ENCODE measurements around the gene B3GALT5. TPM values are rescaled to one million over a fixed set of nuclear protein-coding genes. Genes with fewer than 3 reads are reported as not detected.

B3GALT5 gene
- total RNA-seq, 1 experiment from 2014 or later = 1.5 TPM

- H3K4me3 ChIP-seq (ENCODE audit: low read length) = no peak overlapping the region
- H3K4me2 ChIP-seq (ENCODE audit: low read length) = no peak overlapping the region
- H3K27me3 ChIP-seq (ENCODE audit: low read length) = no peaks in the 10 kb centered on the region
- intact Hi-C loops (cut with micrococcal nuclease) = no loop called here
- H3K79me2 ChIP-seq (ENCODE audit: low read length) = no peaks in the 10 kb centered on the region
- H4K20me1 ChIP-seq (ENCODE audit: low read length) = no peaks in the 10 kb centered on the region
- POLR2A ChIA-PET (ENCODE audit: unreplicated experiment) = no interaction called here
- H2AFZ ChIP-seq (ENCODE audit: low read length) = no peak overlapping the region
- H3K9ac ChIP-seq (ENCODE audit: low read length) = no peak overlapping the region
- H3K9me3 ChIP-seq (ENCODE audit: low read length) = no peaks in the 10 kb centered on the region; the same call in 1 of the 2 replicates
- DNase-seq = no peak
- ATAC-seq = no peak
- H3F3A ChIP-seq (ENCODE audit: low read length, unreplicated experiment) = no peaks in the 10 kb centered on the region
- H3K4me1 ChIP-seq (ENCODE audit: insufficient read depth, low read length) = peaks cover 2% of the 10 kb centered on the region; the same call in 1 of the 2 replicates
- TF ChIP-seq EZH2phosphoT487 (IDR thresholded peaks at IDR 0.05; ENCODE audit: borderline replicate concordance, low read length) = no peak
- no peak for TF ChIP-seq EZH2 (IDR thresholded peaks at IDR 0.05; ENCODE audit: low read length, unreplicated experiment)
- TF ChIP-seq CTCF (conservative IDR thresholded peaks at IDR 0.05; ENCODE audit: low read depth, low read length) = no peak
- H3K36me3 ChIP-seq (ENCODE audit: low read depth, low read length) = no peaks in the 10 kb centered on the region
- CTCF ChIA-PET = no interaction called here
- H3K9me2 ChIP-seq (replicated peaks; ENCODE audit: low read length) = no peaks in the 10 kb centered on the region
- no TSS peak for BruUV-seq (replicated peaks)
- H3K27ac ChIP-seq (ENCODE audit: low read length) = no peak overlapping the region
These were observed 68.5 kb downstream of the B3GALT5 start for GRCh38 chr21:39681257-39681656.

- H3K4me3 ChIP-seq (ENCODE audit: low read length) = no peak overlapping the region
- BruUV-seq (replicated peaks) = no TSS peak
- no peaks in the 10 kb centered on the region for H3K4me1 ChIP-seq (ENCODE audit: insufficient read depth, low read length)
- CTCF ChIA-PET = no interaction called here
- no peaks in the 10 kb centered on the region for H4K20me1 ChIP-seq (ENCODE audit: low read length)
- no peaks in the 10 kb centered on the region; the same call in 1 of the 2 replicates for H3K9me3 ChIP-seq (ENCODE audit: low read length)
- no peaks in the 10 kb centered on the region for H3K27me3 ChIP-seq (ENCODE audit: low read length)
- H3K4me2 ChIP-seq (ENCODE audit: low read length) = no peak overlapping the region
- no peak overlapping the region for H2AFZ ChIP-seq (ENCODE audit: low read length)
- no peak for DNase-seq
- no peak overlapping the region for H3K9ac ChIP-seq (ENCODE audit: low read length)
- intact Hi-C loops (cut with micrococcal nuclease) = no loop called here
- TF ChIP-seq EZH2 (IDR thresholded peaks at IDR 0.05; ENCODE audit: low read length, unreplicated experiment) (no peak), CTCF (conservative IDR thresholded peaks at IDR 0.05; ENCODE audit: low read depth, low read length) (no peak), EZH2phosphoT487 (IDR thresholded peaks at IDR 0.05; ENCODE audit: borderline replicate concordance, low read length) (no peak)
- H3K36me3 ChIP-seq (ENCODE audit: low read depth, low read length) = no peaks in the 10 kb centered on the region
- H3K79me2 ChIP-seq (ENCODE audit: low read length) = no peaks in the 10 kb centered on the region
- POLR2A ChIA-PET (ENCODE audit: unreplicated experiment) = no interaction called here
- H3K27ac ChIP-seq (ENCODE audit: low read length) = no peak overlapping the region
- no peaks in the 10 kb centered on the region for H3F3A ChIP-seq (ENCODE audit: low read length, unreplicated experiment)
- H3K9me2 ChIP-seq (replicated peaks; ENCODE audit: low read length) = no peaks in the 10 kb centered on the region
- ATAC-seq = no peak
These were observed 69.1 kb downstream of the B3GALT5 start for GRCh38 chr21:39681845-39682244.

- no peak overlapping the region for H3K4me3 ChIP-seq (ENCODE audit: low read length)
- H3K9ac ChIP-seq (ENCODE audit: low read length) = no peak overlapping the region
- no peak overlapping the region for H3K4me2 ChIP-seq (ENCODE audit: low read length)
- no peaks in the 10 kb centered on the region for H3K36me3 ChIP-seq (ENCODE audit: low read depth, low read length)
- H2AFZ ChIP-seq (ENCODE audit: low read length) = no peak overlapping the region
- H3K27ac ChIP-seq (ENCODE audit: low read length) = no peak overlapping the region
- BruUV-seq (replicated peaks) = no TSS peak
- H3K4me1 ChIP-seq (ENCODE audit: insufficient read depth, low read length) = no peaks in the 10 kb centered on the region
- no peaks in the 10 kb centered on the region for H3F3A ChIP-seq (ENCODE audit: low read length, unreplicated experiment)
- TF ChIP-seq EZH2 (IDR thresholded peaks at IDR 0.05; ENCODE audit: low read length, unreplicated experiment) (no peak), CTCF (conservative IDR thresholded peaks at IDR 0.05; ENCODE audit: low read depth, low read length) (no peak), EZH2phosphoT487 (IDR thresholded peaks at IDR 0.05; ENCODE audit: borderline replicate concordance, low read length) (no peak)
- ChIA-PET CTCF (no interaction called here), POLR2A (ENCODE audit: unreplicated experiment) (no interaction called here)
- no peaks in the 10 kb centered on the region for H3K9me2 ChIP-seq (replicated peaks; ENCODE audit: low read length)
- ATAC-seq (no peak), DNase-seq (no peak)
- no peaks in the 10 kb centered on the region; the same call in 1 of the 2 replicates for H3K9me3 ChIP-seq (ENCODE audit: low read length)
- no peaks in the 10 kb centered on the region for H3K27me3 ChIP-seq (ENCODE audit: low read length)
- H4K20me1 ChIP-seq (ENCODE audit: low read length) = no peaks in the 10 kb centered on the region
- intact Hi-C loops (cut with micrococcal nuclease) = no loop called here
- no peaks in the 10 kb centered on the region for H3K79me2 ChIP-seq (ENCODE audit: low read length)
These were observed 72.5 kb downstream of the B3GALT5 start for GRCh38 chr21:39685236-39685635.

Data from PC-3 (cell line).